ENCODE data around the gene TRABD2B. TPM values are rescaled to one million over a fixed set of nuclear protein-coding genes. Genes with fewer than 3 reads are reported as not detected.

TRABD2B gene
- polyA plus RNA-seq, 1 experiment = not detected

GRCh38 chr1:47761201-47761930 is 235.8 kb downstream of the TRABD2B start:
- Histone ChIP-seq H3K4me3 (ENCODE audit: low read depth, low read length) (no peak overlapping the region), H3K9me3 (ENCODE audit: control insufficient read depth, insufficient read depth, low read length) (no peaks in the 10 kb centered on the region), H3K27ac (ENCODE audit: low read depth, low read length) (no peak overlapping the region), H3K27me3 (ENCODE audit: control insufficient read depth, insufficient read depth, low read length) (no peaks in the 10 kb centered on the region)
- TF ChIP-seq CTCF (IDR thresholded peaks at IDR 0.05; ENCODE audit: low read depth, low read length) = no peak
- ChIA-PET CTCF (no interaction called here), POLR2A (no interaction called here)
- no peak for DNase-seq (ENCODE audit: low read depth, low spot score)

GRCh38 chr1:47759936-47760629 is 237.1 kb downstream of the TRABD2B start:
- no peak for TF ChIP-seq CTCF (IDR thresholded peaks at IDR 0.05; ENCODE audit: low read depth, low read length)

GRCh38 chr1:47759251-47759935 is 237.8 kb downstream of the TRABD2B start:
- Histone ChIP-seq H3K4me3 (ENCODE audit: low read depth, low read length) (no peak overlapping the region), H3K9me3 (ENCODE audit: control insufficient read depth, insufficient read depth, low read length) (no peaks in the 10 kb centered on the region), H3K27me3 (ENCODE audit: control insufficient read depth, insufficient read depth, low read length) (no peaks in the 10 kb centered on the region), H3K27ac (ENCODE audit: low read depth, low read length) (no peak overlapping the region)
- ChIA-PET CTCF (no interaction called here), POLR2A (no interaction called here)
- DNase-seq (ENCODE audit: low read depth, low spot score) = no peak
- TF ChIP-seq CTCF (IDR thresholded peaks at IDR 0.05; ENCODE audit: low read depth, low read length) = no peak

More at GRCh38 chr1:47759936-47760629, 237.1 kb downstream of the TRABD2B start:
- POLR2A ChIA-PET = no interaction called here
- Histone ChIP-seq H3K4me3 (ENCODE audit: low read depth, low read length) (no peak overlapping the region), H3K27ac (ENCODE audit: low read depth, low read length) (no peak overlapping the region), H3K27me3 (ENCODE audit: control insufficient read depth, insufficient read depth, low read length) (no peaks in the 10 kb centered on the region), H3K9me3 (ENCODE audit: control insufficient read depth, insufficient read depth, low read length) (no peaks in the 10 kb centered on the region)
- no peak for DNase-seq (ENCODE audit: low read depth, low spot score)
- CTCF ChIA-PET = interaction anchor here (0.6 kb wide), 1 partner anchor 317 kb away, joined by 5 read pairs; no protein-coding TSS in a partner anchor

GRCh38 chr1:47758341-47759250 is 238.6 kb downstream of the TRABD2B start:
- POLR2A ChIA-PET = no interaction called here
- no peak for TF ChIP-seq CTCF (IDR thresholded peaks at IDR 0.05; ENCODE audit: low read depth, low read length)

More at GRCh38 chr1:47758341-47759250, 238.6 kb downstream of the TRABD2B start:
- no peak for DNase-seq (ENCODE audit: low read depth, low spot score)
- Histone ChIP-seq H3K4me3 (ENCODE audit: low read depth, low read length) (no peak overlapping the region), H3K27ac (ENCODE audit: low read depth, low read length) (no peak overlapping the region), H3K9me3 (ENCODE audit: control insufficient read depth, insufficient read depth, low read length) (no peaks in the 10 kb centered on the region), H3K27me3 (ENCODE audit: control insufficient read depth, insufficient read depth, low read length) (no peaks in the 10 kb centered on the region)
- CTCF ChIA-PET = no interaction called here

All from AG04450 (cell line).